Gastrocnemius medialis (tissue), 4 donors: ENCODE results near the gene GABRB2. TPM values are rescaled to one million over a fixed set of nuclear protein-coding genes. Genes with fewer than 3 reads are reported as not detected.

Source experiments
- ATAC-seq, 2 donors: fragments of 150-250 bp; one replicate each; pipeline ENCODE4 v1.9.1; 2016
- DNase-seq, 2 donors: peaks; one replicate each; pipeline ENCODE4 v3.0.0-alpha.2; 2019
- H3K27ac ChIP-seq, 4 donors: fragments of 200-600 bp; sonication (generic); 1 replicate in 1 of 4; 2 replicates in 3 of 4; pipeline ENCODE4 v1.5.1; 2016 to 2018; ENCODE audit warnings: mild to moderate bottlenecking in 2 of 4, moderate library complexity in 1 of 4
- H3K27me3 ChIP-seq, 3 donors: fragments of 200-600 bp; sonication (generic) in 2 of 3; 1 replicate in 1 of 3; 2 replicates in 2 of 3; pipeline versions ENCODE4 v1.5.1 to v1.6.0; 2016 to 2019; ENCODE audit warnings: mild to moderate bottlenecking in 1 of 3, moderate library complexity in 1 of 3
- H3K36me3 ChIP-seq, 2 donors: fragments of 200-600 bp; sonication (generic) in 1 of 2; one replicate each; pipeline ENCODE4 v1.5.1; 2017 to 2018
- H3K4me1 ChIP-seq, 2 donors: fragments of 200-600 bp; sonication (generic) in 1 of 2; one replicate each; pipeline ENCODE4 v1.5.1; 2016 to 2017; ENCODE audit warnings: mild to moderate bottlenecking in 2 of 2
- H3K4me3 ChIP-seq, 4 donors: fragments of 200-600 bp; sonication (generic) in 3 of 4; 1 replicate in 1 of 4; 2 replicates in 3 of 4; pipeline ENCODE4 v1.5.1; 2016 to 2019; ENCODE audit warnings: mild to moderate bottlenecking in 2 of 4
- H3K9me3 ChIP-seq, 3 donors: fragments of 200-600 bp; sonication (generic) in 2 of 3; 1 replicate in 1 of 3; 2 replicates in 2 of 3; pipeline ENCODE4 v1.5.1; 2016 to 2019
- CTCF ChIP-seq, 5 experiments: fragments of 450-650 bp in 3 of 5; fragments of 200-600 bp in 2 of 5; sonication (generic) in 2 of 5; IDR thresholded peaks in 4 of 5; conservative IDR thresholded peaks in 1 of 5; 1 replicate in 4 of 5; 2 replicates in 1 of 5; pipeline ENCODE4 v1.5.1; 2016 to 2019; ENCODE audit warnings: antibody characterized with exemption in 5 of 5, mild to moderate bottlenecking in 3 of 5, moderate library complexity in 3 of 5
- POLR2A ChIP-seq, 2 donors: fragments of 450-650 bp; IDR thresholded peaks; one replicate each; pipeline ENCODE4 v1.6.1; 2017; ENCODE audit warnings: antibody characterized with exemption in 2 of 2, mild to moderate bottlenecking in 2 of 2, moderate library complexity in 2 of 2
- in situ Hi-C, 4 donors: fragments of 200-750 bp; cut with MboI; loops; one replicate each; pipeline versions ENCODE4 v1.15.0 to v1.8.0; 2017; ENCODE audit warnings: low sequenced_read_pairs in 4 of 4
- intact Hi-C: fragments of 100-400 bp; cut with DNase I; formaldehyde crosslinking; loops from one replicate; pipeline ENCODE4 v1.15.1; 2023; ENCODE audit warnings: low total_unique reads
- total RNA-seq, 4 donors: library from RNA; depleted of rRNA; stranded (reverse); fragments of >200 nt; gene quantifications; one replicate each; pipeline versions ENCODE4 v1.1.0 to v1.2.3, GENCODE V29; 2016

GABRB2 gene
- total RNA-seq, 4 donors from 2014 or later = 0.16 to 0.97 (median 0.63) TPM

- no peak overlapping the region for H3K27ac ChIP-seq
- DNase-seq = no peak
- no peak for ATAC-seq
- H3K9me3 ChIP-seq = no peaks in the 10 kb centered on the region
- no peak for TF ChIP-seq POLR2A (IDR thresholded peaks at IDR 0.05)
- TF ChIP-seq CTCF (IDR thresholded peaks at IDR 0.05 in 4 of 5, conservative IDR thresholded peaks at IDR 0.05 in 1 of 5) = no peak
- no peaks in the 10 kb centered on the region for H3K27me3 ChIP-seq
- no peaks in the 10 kb centered on the region for H3K4me1 ChIP-seq
- H3K4me3 ChIP-seq = no peak overlapping the region
- intact Hi-C loops (no loop called here), in situ Hi-C loops (no loop called here)
- no peaks in the 10 kb centered on the region for H3K36me3 ChIP-seq
These were observed 273.1 kb downstream of the GABRB2 start for GRCh38 chr5:161273410-161273809.

GRCh38 chr5:161271816-161272215, 274.7 kb downstream of the GABRB2 start:
- H3K27ac ChIP-seq = no peak overlapping the region
- H3K27me3 ChIP-seq = no peaks in the 10 kb centered on the region
- no peaks in the 10 kb centered on the region for H3K4me1 ChIP-seq
- in situ Hi-C loops = no loop called here
- DNase-seq (no peak), ATAC-seq (no peak)
- no peaks in the 10 kb centered on the region for H3K9me3 ChIP-seq
- intact Hi-C loops = no loop called here
- no peaks in the 10 kb centered on the region for H3K36me3 ChIP-seq
- TF ChIP-seq CTCF (IDR thresholded peaks at IDR 0.05 in 4 of 5, conservative IDR thresholded peaks at IDR 0.05 in 1 of 5) = no peak
- no peak for TF ChIP-seq POLR2A (IDR thresholded peaks at IDR 0.05)
- no peak overlapping the region for H3K4me3 ChIP-seq

- H3K9me3 ChIP-seq = no peaks in the 10 kb centered on the region
- TF ChIP-seq CTCF (IDR thresholded peaks at IDR 0.05 in 4 of 5, conservative IDR thresholded peaks at IDR 0.05 in 1 of 5) (no peak), POLR2A (IDR thresholded peaks at IDR 0.05) (no peak)
- intact Hi-C loops = no loop called here
- no peaks in the 10 kb centered on the region for H3K36me3 ChIP-seq
- H3K4me1 ChIP-seq = no peaks in the 10 kb centered on the region
- DNase-seq (no peak), ATAC-seq (no peak)
- no peak overlapping the region for H3K4me3 ChIP-seq
- H3K27ac ChIP-seq = no peak overlapping the region
- in situ Hi-C loops = no loop called here
- no peaks in the 10 kb centered on the region for H3K27me3 ChIP-seq
These were observed 277.4 kb downstream of the GABRB2 start for GRCh38 chr5:161269125-161269524.

GRCh38 chr5:161266954-161267353, 279.6 kb downstream of the GABRB2 start:
- no peaks in the 10 kb centered on the region for H3K36me3 ChIP-seq
- TF ChIP-seq POLR2A (IDR thresholded peaks at IDR 0.05) = no peak
- TF ChIP-seq CTCF (IDR thresholded peaks at IDR 0.05 in 4 of 5, conservative IDR thresholded peaks at IDR 0.05 in 1 of 5) = no peak
- no peak overlapping the region for H3K27ac ChIP-seq
- H3K27me3 ChIP-seq = no peaks in the 10 kb centered on the region
- no peak overlapping the region for H3K4me3 ChIP-seq
- intact Hi-C loops = no loop called here
- in situ Hi-C loops = no loop called here
- H3K4me1 ChIP-seq = no peaks in the 10 kb centered on the region
- H3K9me3 ChIP-seq = no peaks in the 10 kb centered on the region
- DNase-seq = no peak
- ATAC-seq = no peak

GRCh38 chr5:161265006-161265405, 281.5 kb downstream of the GABRB2 start:
- H3K27me3 ChIP-seq = no peaks in the 10 kb centered on the region
- no peaks in the 10 kb centered on the region for H3K9me3 ChIP-seq
- DNase-seq (no peak), ATAC-seq (no peak)
- in situ Hi-C loops = no loop called here
- no peaks in the 10 kb centered on the region for H3K36me3 ChIP-seq
- TF ChIP-seq CTCF (IDR thresholded peaks at IDR 0.05 in 4 of 5, conservative IDR thresholded peaks at IDR 0.05 in 1 of 5) (no peak), POLR2A (IDR thresholded peaks at IDR 0.05) (no peak)
- intact Hi-C loops = no loop called here
- no peak overlapping the region for H3K4me3 ChIP-seq
- H3K4me1 ChIP-seq = no peaks in the 10 kb centered on the region
- H3K27ac ChIP-seq = no peak overlapping the region
